HG02973 (cell line): ENCODE results near the gene ITSN1.
"Not testable (repeated sequence)": the region's sequence is repeated elsewhere in the genome, so short reads cannot be mapped to it uniquely, and the experiment has no call there.

ENCODE experiments used
- ATAC-seq: cut with Tn5 transposase; IDR thresholded peaks from one replicate; pipeline ENCODE4 v1.9.1; 2021; ENCODE audit warnings: moderate library complexity; ENCODE audit not compliant: unreplicated experiment

Gene ITSN1

DNA sequence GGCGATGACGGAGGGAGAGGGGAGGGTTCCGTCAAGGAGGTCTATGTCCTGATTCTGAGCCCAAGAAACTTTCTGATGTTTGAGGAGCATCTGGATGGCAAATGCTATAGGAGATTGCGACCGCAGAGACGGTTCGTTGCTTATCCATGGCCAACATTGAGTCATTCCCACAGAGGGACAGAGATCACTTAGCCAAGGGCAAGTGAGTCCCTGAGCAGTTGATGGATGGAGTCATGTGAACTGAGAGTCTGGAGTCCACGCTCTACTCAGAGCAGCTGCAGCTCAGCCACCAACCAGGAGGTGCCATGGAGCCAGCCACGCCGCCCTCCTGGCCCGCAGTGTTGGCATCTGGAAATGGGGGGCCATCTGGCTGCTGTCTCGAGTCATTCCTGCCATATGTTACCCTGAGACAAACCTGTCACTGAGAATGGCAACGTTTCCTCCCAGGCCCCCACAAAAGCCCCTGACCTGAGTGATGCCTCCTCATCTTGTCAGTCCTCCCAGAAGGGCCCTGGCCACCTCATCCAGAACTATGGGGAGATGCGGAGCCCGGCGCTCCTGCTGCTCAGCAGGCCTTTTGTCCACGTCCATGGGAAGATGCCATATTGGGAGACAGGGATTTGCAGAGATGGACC, 214.7 kb downstream of the ITSN1 start:
- ATAC-seq: no peak

- ATAC-seq: no peak
These were observed 215.8 kb downstream of the ITSN1 start for GRCh38 chr21:33857846-33858666.

GRCh38 chr21:33858667-33859372, 216.5 kb downstream of the ITSN1 start:
- ATAC-seq: no peak

DNA sequence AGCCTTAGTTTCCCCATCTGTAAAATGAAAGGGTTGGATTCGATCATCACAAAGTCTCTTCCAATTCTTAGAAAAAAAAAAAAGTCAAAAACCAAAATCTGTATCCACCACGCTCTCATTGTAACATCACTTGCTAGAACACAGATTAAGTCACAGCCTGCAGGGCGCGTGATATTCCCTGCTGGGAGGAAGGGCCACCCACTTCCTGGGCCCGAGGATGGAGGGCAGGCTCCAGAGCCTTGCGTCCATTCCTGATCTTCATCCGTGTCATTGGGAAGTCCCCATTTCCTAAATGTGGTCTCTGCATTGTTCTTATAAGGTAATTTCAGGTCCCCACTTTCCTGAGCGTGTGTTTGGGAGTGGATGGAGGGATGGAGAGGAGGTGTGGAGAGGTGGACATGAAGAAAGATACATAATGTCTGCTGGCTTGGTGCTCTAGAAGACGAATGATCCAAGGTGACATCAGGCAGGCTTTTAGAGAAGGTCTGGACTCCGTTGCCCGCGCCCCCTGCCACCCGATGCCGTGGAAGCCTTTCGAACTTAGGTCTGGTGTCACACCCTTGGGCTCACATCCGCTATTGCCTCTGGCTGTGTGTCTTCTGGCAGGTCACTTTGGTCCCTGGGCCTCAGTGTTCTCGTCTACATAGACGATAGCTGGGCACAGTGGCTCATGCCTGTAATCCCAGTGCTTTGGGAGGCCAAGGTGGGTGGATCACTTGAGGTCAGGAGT, 217.2 kb downstream of the ITSN1 start:
- ATAC-seq: no peak

- ATAC-seq: no peak
These were observed 218.1 kb downstream of the ITSN1 start for GRCh38 chr21:33860332-33860879.

DNA sequence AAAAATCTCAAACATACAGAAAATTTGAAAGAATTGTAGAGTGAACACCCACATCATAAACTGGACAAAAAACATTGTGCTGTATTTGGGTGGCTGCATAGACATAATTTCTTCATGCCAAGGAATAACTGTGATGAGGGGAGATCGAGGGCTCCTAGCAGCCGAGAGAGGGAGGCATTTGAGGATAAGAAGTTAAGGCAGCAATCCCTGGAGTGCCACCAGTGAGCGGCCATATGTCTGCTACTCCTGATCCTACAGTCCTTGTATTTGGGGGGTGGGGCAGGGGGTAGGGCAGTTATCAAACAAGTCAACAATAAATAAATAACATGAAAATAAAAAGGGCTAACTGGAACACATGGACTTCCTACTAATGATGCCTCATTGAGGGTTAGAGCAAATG, 218.8 kb downstream of the ITSN1 start:
- ATAC-seq: no peak

- ATAC-seq: not testable (repeated sequence)
These were observed 220.9 kb downstream of the ITSN1 start for GRCh38 chr21:33863191-33863590.

DNA sequence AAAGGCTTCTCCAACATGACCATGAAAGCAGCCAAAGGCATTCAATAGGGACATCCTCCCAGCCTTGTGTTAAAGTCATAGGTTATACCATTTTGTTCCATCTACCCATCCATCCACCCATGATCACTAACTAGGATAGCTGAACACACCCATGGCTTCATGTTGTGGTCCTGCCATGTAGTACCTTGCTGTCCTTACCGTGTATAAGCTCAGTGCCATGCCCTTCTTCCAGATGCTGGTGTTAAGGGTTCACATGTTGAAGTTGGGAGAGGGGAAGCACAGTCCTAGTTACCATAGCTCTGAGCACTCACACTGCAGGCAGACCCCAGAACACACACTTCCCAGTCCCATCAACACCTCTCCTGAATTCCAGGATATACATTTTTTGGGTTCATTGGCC, 221.8 kb downstream of the ITSN1 start:
- ATAC-seq: no peak

DNA sequence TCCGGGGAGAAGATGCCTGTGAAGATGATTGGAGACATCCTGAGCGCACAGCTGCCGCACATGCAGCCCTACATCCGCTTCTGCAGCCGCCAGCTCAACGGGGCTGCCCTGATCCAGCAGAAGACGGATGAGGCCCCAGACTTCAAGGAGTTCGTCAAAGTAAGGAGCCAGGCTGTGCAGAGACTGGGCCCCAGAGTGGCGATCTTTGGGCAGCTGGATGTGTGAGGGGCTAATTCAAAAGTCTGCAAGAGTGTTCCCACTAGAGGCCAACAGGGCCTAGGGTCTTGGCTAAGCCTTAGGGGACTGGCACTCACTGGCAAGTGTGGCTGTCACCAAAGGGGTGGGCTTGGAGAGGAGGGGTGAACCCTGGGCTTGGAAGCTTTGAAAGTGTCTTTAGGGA, 222.9 kb downstream of the ITSN1 start:
- ATAC-seq: no peak

- ATAC-seq: no peak
These were observed 223.8 kb downstream of the ITSN1 start for GRCh38 chr21:33865996-33866575.

DNA sequence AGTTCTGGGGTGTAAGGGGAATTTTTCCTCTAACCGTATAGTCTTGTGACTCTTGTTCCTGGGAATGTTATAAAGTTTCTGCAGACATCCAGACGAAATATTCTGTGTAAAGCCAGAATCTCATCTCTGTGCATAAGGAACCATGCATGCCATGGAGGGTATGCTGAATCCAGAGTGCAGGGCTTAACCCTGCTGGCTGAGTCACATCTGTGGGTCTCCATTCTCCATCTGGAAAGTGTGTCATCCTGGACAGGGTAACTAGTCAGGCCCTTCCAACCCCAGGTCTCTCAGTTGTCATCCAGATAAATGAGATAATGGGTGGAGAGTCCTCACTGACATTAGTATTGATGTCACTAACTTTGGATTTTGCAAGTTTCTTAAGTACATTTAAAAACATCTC, 224.5 kb downstream of the ITSN1 start:
- no peak for ATAC-seq

DNA sequence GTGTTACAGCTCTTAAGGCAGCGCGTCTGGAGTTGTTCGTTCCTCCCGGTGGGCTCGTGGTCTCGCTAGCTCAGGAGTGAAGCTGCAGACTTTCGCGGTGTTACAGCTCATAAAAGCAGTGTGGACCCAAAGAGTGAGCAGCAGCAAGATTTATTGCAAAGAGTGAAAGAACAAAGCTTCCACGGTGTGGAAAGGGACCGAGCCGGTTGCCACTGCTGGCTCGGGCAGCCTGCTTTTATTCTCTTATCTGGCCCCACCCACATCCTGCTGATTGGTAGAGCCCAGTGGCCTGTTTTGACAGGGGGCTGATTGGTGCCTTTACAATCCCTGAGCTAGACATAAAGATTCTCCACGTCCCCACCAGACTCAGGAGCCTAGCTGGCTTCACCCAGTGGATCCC, 225.6 kb downstream of the ITSN1 start:
- ATAC-seq: not testable (repeated sequence)

DNA sequence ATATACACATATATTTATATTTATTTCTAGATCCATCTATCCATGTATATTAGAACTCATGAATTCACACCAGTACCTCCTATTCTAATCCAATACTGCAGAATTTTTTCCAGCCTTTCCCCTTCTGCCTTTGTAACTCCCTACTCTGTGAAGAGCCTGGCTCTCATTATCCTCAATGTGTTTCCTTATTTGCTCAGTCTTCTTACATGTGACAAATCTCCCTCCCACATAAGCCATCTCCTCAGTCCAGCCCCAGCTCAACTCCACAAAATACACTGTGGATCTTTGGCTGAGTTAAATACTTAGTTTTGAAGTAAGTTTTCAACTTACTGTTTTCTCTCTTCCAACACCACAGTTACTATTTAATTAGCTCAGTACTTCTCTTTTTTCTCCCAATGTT, 227.6 kb downstream of the ITSN1 start:
- ATAC-seq: no peak

GRCh38 chr21:33870768-33871167, 228.5 kb downstream of the ITSN1 start:
- no peak for ATAC-seq

GRCh38 chr21:33871171-33871570, 228.9 kb downstream of the ITSN1 start:
- ATAC-seq: no peak

DNA sequence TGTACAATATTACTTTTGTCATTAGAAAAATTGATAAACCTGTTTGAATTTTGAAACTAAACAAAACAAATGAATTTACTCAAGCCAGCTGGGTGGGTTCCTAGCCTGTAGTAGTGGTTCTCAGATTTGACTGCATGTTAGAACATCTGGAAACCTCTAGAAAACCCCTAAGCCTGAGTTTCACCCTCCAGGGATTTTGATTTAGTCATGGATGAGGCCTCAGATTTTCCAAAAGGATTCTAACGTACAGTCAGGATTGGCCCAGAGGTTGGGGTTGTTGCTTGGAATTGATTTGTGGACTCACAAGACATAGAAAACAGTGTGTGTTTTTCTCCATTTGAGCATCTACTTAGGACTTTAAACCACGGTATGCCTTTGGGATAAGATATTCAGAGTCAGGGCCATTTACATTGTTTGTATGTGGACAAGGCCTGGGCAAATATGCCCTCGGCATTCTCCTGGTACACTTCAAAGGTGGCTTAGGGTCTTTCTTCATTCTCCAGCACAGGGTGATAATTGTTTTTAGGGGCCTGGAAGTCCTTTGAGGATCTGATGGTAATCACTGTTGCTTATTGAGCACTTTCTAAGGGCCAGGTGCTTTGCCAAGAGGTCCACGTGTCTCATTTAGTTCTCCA, 230.7 kb downstream of the ITSN1 start:
- no peak for ATAC-seq

DNA sequence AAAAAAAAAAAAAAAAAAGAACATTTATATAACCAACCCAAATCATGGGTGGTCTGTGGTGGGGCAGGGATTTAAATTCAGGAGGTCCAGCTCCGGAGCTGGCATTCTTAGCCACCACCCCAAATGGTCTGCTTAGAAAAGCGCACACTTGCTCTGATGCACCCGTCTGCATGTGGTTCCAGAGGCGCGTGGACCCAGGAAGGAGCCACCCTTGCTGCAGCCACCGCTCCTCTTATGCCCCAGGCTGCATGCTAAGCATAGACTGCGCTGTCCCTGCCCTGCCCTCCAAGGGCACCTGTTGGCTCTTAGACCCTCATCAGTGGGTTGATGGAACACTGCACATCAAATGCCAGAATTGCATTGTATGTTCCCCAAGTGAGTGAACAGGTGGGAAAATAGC, 231.9 kb downstream of the ITSN1 start:
- no peak for ATAC-seq

DNA sequence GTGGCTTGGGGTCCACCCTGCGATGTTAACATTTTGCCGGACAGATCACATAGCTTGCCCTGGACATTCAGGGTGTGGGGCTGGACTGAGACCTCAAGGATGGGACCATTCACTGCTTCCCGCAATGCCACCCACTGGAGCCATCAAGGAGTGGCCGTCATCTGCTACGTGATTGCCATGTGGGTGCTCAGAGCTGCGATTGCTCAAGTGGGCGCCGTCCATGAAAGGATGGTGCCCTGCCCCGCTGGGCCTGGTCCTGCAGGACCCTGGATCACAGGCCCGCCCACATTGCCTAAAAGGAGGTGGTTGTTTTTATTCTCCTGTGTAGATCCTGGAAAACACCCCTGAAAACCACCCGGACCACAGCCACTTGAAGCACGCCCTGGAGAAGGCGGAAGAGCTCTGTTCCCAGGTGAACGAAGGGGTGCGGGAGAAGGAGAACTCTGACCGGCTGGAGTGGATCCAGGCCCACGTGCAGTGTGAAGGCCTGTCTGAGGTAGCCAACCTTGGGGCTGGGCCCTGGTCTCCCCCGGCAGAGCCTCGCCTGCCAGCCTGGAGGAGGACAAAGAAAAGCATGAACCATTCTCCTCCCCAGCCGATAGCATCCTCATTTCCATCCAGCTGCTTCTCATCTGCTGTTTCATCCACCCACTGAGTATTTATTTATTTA, 232.9 kb downstream of the ITSN1 start:
- no peak for ATAC-seq

DNA sequence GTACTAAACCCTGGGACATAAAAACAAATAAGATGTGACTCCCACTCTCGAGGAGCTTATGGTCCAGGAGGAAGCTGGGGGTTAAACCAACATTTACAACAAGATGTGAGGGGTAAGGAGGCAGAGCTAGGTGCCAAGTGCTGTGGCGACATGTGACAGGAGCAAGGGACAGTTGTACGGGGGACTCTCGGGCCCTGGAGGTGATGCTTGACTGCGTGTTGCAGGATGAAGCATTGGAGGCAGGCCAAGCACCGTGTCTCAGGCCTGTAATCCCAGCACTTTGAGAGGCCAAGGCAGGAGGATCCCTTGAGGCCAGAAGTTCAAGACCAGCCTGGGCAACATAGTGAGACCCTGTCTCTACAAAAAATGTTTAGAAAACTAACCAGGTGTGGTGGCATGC, 236.5 kb downstream of the ITSN1 start:
- ATAC-seq: no peak

DNA sequence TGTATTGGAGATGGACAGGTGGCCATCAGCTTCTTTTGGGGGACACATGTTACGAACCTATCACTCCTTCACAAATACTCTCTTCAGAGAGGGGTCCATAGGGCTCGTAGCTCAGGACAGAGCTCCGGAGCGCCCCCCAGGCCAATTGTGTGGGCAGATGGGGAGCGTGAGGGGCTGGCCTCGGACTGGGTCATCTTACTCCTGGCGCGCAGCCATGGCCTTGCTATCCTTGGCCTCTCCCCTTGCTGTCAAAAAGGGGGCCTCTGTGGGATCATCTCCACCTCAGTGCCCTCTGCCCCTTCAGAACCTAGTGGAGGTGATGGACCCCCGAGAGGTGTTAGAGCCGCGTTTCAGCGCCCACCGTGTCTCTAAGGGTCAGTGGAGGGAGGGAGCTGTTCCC, 238.3 kb downstream of the ITSN1 start:
- no peak for ATAC-seq
